Epidermal melanocyte (primary cell): ENCODE results near the gene BMPR2.
"Not testable (repeated sequence)": the region's sequence is repeated elsewhere in the genome, so short reads cannot be mapped to it uniquely, and the experiment has no call there.

Experiments used
- DNase-seq: peaks from one replicate; pipeline ENCODE4 v3.0.0; 2011; ENCODE audit warnings: low spot score; ENCODE audit not compliant: insufficient read length

BMPR2 gene

GRCh38 chr2:202521470-202521869 lies 145.3 kb downstream of the BMPR2 start:
- no peak for DNase-seq

GRCh38 chr2:202529389-202529788 lies 153.3 kb downstream of the BMPR2 start:
- DNase-seq: no peak

DNA sequence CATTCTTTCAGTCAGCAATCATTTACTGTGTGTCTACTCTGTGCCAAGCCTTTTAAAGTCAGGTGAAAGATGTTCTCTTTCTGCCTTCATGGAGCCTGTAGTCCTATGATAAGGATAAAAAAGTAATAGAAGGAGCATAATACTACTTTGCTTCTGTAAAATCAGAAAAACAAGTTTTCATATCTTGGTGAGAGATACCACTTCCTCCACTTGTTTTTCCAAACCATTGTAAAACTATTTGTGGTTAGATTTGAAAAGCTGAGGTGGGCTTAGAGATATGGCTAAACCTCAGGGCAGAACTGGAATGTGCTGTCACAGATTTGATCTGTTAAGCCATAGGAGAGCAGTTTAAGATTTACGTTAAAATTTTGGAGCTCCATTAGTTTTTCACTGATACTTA lies 153.9 kb downstream of the BMPR2 start:
- no peak for DNase-seq

- not testable (repeated sequence) for DNase-seq
These were observed 159.2 kb downstream of the BMPR2 start for GRCh38 chr2:202535290-202535689.

DNA sequence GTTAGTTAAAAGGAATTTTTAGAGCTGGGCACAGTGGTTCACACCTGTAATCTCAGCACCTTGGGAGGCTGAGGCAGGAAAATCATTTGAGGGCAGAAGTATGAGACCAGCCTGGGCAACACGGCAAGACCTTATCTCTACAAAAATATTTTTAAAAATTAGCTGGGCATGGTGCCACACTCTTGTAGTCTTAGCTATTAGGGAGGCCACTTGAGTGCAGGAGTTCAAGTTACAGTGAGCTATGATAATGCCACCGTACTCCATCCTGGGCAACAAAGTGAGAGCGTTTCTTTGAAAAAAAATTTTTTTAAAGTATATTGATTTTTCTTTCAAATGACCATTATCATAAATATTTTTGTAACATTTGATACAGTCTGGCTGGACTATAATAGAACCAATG lies 165.0 kb downstream of the BMPR2 start:
- no peak for DNase-seq

DNA sequence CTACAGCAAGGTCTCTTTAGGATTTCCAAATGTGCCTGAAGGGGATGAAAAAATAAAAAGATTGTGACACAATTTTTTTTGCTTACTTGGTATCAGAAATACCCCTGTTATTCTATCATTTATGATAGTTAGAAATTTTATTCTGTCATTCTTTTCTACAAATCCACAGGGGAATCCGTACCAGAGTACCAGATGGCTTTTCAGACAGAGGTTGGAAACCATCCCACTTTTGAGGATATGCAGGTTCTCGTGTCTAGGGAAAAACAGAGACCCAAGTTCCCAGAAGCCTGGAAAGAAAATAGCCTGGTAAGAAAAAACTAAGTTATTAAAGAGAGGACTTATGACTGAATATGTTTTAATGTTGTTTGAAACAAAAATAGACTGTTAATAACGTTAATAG lies 166.0 kb downstream of the BMPR2 start:
- DNase-seq: no peak

- no peak for DNase-seq
These were observed 169.4 kb downstream of the BMPR2 start for GRCh38 chr2:202545523-202545922.

DNA sequence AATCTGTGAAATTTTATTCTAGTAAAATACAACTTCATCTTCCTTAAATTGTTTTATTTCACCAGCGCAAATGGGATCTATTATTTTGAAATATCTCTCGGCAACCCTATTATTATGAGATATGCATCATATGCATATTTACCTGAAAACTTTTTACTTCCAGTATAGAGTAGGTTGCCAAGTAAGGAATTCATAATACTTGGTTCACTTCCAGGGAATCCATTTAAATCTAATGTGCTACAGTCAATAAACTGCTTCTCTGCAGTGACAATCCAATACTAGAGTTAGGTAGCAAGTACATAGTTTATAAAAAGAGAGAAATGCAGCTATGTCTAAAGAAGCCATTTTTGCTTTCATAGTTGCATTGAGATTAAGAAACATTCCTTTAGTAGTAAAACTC lies 169.8 kb downstream of the BMPR2 start:
- no peak for DNase-seq

DNA sequence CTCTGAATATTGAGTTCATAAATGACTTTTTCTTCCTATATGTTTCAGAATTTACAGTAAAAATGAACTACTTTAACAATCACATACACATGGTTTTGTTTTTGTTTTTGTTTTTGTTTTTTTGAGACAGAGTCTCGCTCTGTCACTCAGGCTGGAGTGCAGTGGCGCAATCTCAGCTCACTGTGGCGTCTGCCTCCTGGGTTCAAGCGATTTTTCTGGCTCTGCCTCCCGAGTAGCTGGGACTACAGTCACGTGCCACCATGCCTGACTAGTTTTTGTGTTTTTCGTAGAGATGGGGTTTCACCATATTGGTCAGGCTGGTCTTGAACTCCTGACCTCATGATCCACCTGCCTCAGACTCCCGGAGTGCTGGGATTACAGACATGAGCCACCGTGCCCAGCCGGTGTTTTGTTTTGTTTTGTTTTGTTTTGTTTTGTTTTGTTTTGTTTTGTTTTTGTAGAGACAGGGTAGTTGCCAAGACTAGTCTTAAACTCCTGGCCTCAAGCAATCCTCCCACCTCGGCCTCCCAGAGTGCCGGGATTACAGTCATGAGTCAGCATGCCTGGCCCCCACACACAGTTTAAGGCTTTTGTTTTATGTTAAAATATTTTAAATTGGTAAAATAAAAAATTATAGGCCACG lies 170.5 kb downstream of the BMPR2 start:
- not testable (repeated sequence) for DNase-seq

- DNase-seq: no peak
These were observed 172.1 kb downstream of the BMPR2 start for GRCh38 chr2:202548240-202548639.

DNA sequence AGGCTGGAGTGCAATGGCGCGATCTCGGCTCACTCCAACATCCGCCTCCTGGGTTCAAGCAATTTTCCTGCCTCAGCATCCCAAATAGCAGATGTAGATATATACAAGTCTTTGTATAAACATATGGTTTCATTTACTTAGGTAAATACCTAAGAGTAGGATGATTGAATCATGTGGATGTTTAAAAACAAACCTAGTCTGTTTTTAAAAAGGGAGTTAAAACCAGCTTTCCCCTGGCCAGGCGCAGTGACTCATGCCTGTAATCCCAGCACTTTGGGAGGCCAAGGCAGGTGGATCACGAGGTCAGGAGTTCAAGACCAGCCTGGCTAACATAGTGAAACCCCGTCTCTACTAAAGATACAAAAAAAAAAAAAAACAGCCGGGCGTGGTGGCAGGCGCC lies 174.9 kb downstream of the BMPR2 start:
- DNase-seq: not testable (repeated sequence)

- no peak for DNase-seq
These were observed 179.2 kb downstream of the BMPR2 start for GRCh38 chr2:202555356-202555755.

GRCh38 chr2:202560200-202560599 lies 184.1 kb downstream of the BMPR2 start:
- no peak for DNase-seq

DNA sequence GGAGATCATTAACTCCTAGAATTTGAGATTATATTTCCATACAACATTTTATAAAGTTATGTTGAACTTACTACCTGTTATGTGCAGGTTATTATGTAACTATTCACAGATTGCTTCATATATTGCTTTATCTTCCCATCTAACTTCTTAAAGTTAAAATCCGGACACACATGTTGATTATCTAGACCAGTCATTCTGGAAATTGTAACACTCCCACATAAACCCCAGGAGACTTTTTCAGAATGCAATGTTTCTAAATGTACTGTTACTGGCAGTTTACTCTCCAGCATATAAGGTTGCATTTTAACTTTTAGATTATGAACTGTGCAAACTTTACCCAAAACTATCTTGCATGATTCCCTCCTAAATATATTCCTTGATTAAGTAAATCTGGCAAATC lies 188.1 kb downstream of the BMPR2 start:
- no peak for DNase-seq

DNA sequence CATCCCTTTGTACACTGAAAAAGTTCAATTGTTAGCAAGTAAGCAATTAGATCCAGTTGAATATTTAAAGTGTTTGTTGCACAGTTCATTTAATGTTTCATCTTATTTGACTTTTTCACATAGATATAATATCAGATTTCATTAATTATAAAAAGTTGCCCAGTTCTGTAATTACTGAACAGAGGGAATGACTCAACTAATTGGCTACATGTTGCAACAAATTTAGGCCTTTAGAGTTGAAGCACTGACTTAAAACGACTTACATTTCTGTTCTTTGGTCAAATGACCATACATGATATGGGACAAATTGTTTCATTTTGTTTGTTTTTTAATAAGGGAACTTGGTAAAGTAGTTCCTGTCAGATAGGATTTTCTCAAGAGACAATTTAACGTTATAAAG lies 190.2 kb downstream of the BMPR2 start:
- DNase-seq: no peak

DNA sequence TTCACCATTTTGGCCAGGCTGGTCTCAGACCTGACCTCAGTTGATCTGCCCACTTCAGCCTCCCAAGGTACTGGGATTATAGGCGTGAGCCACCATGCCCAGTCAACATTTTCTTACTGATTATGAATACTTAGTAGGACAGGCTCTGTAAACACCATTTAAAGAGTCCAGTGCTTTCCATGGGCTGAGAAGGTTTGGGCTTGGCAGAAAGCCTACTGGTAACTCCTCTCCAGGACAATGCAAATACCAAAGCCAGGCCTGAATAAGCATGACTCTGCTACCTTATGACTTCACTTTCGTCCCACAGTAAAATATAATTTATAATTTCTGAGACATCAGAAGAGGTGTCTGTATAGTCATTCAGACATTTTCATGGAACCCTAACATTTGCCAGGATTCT lies 198.4 kb downstream of the BMPR2 start:
- no peak for DNase-seq

DNA sequence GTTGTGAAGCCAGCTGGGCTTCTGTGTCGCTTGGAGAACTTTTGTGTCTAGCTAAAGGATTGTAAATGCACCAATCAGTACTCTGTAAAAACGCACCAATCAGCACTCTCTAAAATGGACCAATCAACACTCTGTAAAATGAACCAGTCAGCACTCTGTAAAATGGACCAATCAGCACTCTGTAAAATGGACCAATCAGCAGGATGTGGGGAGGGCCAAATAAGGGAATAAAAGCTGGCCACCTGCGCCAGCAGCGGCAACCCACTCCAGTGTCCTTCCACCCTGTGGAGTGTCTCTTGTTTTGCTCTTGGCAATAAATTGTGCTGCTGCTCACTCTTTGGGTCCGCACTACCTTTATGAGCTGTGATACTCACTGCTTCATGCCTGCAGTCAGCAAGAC lies 199.1 kb downstream of the BMPR2 start:
- not testable (repeated sequence) for DNase-seq

DNA sequence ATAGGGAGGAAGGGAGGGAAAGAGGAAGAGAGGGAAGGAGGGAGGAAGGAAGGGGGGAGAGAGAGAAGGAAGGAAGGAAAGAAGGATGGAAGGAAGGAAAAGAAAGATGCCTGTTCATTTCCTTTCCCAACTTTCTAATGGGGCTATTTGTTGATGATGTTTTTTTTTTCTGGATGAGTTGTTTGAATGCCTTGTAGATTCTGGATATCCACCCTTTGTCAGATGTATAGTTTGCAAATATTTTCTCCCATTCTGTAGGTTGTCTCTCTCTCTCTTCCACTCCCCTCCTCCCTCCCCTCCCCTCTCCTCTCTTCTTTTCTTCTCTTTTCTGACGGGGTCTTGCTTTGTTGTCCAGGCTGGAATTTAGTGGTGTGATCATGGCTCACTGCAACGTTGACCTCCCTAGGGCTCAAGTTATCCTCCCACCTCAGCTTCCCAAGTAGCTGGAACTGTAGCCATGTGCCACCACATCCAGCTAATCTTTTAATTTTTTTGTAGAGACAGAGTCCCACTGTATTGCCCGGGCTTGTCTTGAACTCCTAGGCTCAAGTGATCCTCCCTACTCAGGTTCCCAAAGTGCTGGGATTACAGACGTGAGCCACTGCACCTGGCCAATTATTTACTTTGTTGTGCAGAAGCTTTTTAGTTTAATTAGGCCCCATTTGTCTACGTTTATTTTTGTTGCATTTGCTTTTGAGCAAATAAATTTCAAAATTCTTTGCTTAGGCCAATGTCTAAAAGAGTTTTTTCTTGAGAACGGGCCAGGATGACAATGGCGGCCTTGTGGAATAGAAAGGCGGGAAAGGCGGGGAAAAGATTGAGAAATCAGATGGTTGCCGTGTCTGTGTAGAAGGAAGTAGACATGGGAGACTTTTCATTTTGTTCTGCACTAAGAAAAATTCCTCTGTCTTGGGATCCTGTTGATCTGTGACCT lies 201.4 kb downstream of the BMPR2 start:
- DNase-seq: no peak

DNA sequence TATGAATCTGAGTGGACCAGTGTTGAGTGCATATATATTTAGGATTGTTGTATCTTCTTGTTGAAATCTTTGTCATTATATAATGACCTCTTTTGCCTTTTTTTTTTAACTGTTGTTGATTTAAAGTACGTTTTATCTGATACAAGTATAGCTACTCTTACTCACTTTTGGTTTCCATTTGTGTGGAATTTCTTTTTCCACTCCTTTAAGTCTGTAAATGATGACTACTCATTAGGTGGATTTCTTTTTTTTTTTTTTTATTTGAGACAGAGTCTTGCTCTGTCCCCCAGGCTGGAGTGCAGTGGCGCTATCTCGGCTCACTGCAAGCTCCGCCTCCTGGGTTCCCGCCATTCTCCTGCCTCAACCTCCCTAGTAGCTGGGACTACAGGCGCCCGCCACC lies 206.7 kb downstream of the BMPR2 start:
- not testable (repeated sequence) for DNase-seq

GRCh38 chr2:202583709-202584219 lies 207.6 kb downstream of the BMPR2 start:
- DNase-seq: no peak

- peak; percentile 38 for DNase-seq
These were observed 212.8 kb downstream of the BMPR2 start for GRCh38 chr2:202588647-202589581.
